ENCODE measurements around the gene TRMT10B. TPM values are rescaled to one million over a fixed set of nuclear protein-coding genes. Genes with fewer than 3 reads are reported as not detected.
A peak's percentile ranks its signal among the peaks of the same experiment; 100 is the strongest.

Gene TRMT10B
- polyA plus RNA-seq, 1 experiment = 6.9 TPM

DNA sequence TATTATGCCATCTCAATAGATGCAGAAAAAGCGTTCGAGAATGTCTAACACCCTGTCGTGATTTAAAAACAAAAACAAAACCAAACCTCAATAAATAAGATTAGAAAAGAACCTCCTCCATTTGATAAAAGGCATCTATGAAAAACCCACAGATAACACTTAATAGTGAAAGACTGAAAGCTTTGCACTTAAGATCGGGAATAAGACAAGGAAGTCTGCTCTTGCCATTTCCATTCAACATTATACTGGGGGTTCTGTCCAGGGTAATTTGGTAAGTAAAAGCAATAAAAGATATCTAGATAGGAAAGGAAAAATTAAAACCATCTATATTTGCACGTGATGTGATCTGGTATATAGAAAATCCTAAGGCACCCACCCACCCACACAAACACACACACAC is 38.5 kb downstream of the TRMT10B start:
- TF ChIP-seq, protein P1, sequence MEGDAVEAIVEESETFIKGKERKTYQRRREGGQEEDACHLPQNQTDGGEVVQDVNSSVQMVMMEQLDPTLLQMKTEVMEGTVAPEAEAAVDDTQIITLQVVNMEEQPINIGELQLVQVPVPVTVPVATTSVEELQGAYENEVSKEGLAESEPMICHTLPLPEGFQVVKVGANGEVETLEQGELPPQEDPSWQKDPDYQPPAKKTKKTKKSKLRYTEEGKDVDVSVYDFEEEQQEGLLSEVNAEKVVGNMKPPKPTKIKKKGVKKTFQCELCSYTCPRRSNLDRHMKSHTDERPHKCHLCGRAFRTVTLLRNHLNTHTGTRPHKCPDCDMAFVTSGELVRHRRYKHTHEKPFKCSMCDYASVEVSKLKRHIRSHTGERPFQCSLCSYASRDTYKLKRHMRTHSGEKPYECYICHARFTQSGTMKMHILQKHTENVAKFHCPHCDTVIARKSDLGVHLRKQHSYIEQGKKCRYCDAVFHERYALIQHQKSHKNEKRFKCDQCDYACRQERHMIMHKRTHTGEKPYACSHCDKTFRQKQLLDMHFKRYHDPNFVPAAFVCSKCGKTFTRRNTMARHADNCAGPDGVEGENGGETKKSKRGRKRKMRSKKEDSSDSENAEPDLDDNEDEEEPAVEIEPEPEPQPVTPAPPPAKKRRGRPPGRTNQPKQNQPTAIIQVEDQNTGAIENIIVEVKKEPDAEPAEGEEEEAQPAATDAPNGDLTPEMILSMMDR (IDR thresholded peaks at IDR 0.05; ENCODE audit: low read depth, low read length) = no peak
- ChIA-PET CTCF (no interaction called here), POLR2A (no interaction called here)
- Histone ChIP-seq H3K4me3 (ENCODE audit: low read depth, low read length) (no peak overlapping the region), H3K27me3 (ENCODE audit: control insufficient read depth, insufficient read depth, low read length) (no peaks in the 10 kb centered on the region), H3K9me3 (ENCODE audit: control insufficient read depth, insufficient read depth, low read length) (no peaks in the 10 kb centered on the region), H3K27ac (ENCODE audit: low read depth, low read length) (no peak overlapping the region)
- DNase-seq (ENCODE audit: low read depth, low spot score) = no peak

DNA sequence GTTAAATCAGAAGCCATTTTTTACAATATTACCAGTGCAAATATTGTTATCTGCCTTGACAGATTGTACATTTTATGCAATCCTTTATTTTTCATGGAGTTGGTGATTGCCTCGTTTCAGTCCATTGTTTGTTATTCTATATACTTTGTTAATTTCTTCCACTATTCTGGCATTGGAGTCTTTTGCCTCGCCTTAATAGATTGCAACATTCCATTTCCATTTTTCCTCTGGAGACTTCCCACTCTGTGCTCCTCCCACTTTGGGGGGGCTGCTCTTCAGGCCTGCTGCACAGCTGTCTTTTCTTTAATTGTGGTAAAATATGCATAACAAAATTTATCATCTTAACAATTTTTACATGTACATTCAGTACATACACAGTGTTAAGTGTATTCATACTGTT is 42.6 kb downstream of the TRMT10B start:
- no peaks in the 10 kb centered on the region for H3K27me3 ChIP-seq (ENCODE audit: control insufficient read depth, insufficient read depth, low read length)
- H3K9me3 ChIP-seq (ENCODE audit: control insufficient read depth, insufficient read depth, low read length) = no peaks in the 10 kb centered on the region
- no peak for DNase-seq (ENCODE audit: low read depth, low spot score)
- H3K27ac ChIP-seq (ENCODE audit: low read depth, low read length) = no peak overlapping the region
- ChIA-PET POLR2A (no interaction called here), CTCF (no interaction called here)
- TF ChIP-seq, protein P1 (IDR thresholded peaks at IDR 0.05; ENCODE audit: low read depth, low read length) = no peak
- no peak overlapping the region for H3K4me3 ChIP-seq (ENCODE audit: low read depth, low read length)

DNA sequence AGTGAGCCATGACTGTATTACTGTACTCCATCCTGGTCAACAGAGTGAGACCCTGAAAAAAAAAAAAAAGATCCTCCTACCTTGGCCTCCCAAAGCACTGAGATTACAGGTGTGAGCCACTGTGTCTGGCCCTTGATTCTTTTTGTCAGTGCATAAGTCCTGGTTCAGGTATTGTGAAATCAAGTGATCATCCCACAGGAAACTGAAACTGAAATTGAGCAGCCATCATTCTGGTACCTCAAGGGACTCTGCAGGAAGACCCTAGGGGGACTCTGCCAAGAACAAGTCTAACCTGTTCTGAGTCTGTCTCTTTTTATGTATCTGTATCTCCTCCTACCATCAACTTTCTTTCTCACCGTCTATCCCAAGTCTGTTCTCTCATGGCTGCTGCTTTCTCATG is 45.1 kb downstream of the TRMT10B start:
- ChIA-PET POLR2A (no interaction called here), CTCF (no interaction called here)
- DNase-seq (ENCODE audit: low read depth, low spot score) = no peak

DNA sequence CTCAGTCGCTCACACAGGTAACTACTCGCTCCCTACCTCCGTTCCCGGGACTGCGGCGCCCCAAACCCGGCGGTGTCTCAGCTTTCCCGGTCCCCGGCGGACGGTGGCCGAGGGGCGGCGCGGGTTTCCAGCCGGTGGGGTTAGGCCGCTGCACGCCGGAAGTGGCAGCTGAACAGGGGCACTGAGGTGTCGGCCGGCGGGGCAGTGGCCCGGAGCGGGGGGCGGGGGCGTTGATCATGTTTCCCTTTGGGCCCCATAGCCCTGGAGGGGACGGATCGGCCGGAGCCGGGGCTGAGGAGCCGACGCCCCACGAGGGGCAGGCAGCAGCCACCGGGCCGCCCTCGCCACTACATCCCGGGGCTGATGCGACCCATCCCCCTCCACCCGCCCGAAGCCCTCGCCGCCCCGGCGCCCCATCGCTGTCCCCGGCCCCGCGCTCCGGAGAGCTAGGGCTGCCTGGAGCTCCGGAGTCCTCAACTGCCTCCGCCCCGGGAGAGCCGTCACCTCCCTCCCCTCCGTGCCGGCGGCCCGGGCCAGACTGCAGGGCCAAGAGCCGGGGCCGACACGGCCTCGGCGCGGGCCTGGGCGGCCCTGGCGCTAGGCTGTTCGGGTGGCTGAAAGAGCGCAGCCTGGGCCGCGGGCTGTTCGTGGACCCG is 47.2 kb downstream of the TRMT10B start, which contains the start of gene DCAF10:
TSS of gene DCAF10 (plus strand) at position 167 of the 656 bp plus-strand sequence. CDS start at position 237, 70 bp downstream.
- TF ChIP-seq, protein P1 (IDR thresholded peaks at IDR 0.05; ENCODE audit: low read depth, low read length) = peak; percentile 10; the same call in 1 of the 2 replicates
- ChIA-PET POLR2A (interaction anchor here (0.8 to 2.5 kb wide), 7 partner anchors 10 to 208 kb away, joined by 3 to 26 read pairs (median 4); partner anchors contain the start of genes EXOSC3 and TOMM5), CTCF (interaction anchor here (0.7 to 1.0 kb wide), 2 partner anchors 50 to 463 kb away, joined by 3 to 4 read pairs; no protein-coding TSS in a partner anchor)
- Histone ChIP-seq H3K27me3 (ENCODE audit: control insufficient read depth, insufficient read depth, low read length) (no peaks in the 10 kb centered on the region), H3K27ac (ENCODE audit: low read depth, low read length) (peak within 1 kb of the TSS; percentile 65), H3K9me3 (ENCODE audit: control insufficient read depth, insufficient read depth, low read length) (no peaks in the 10 kb centered on the region), H3K4me3 (ENCODE audit: low read depth, low read length) (peak within 1 kb of the TSS; percentile 98)
- DNase-seq (ENCODE audit: low read depth, low spot score) = peak; percentile 50

More for the DNA sequence above, 45.1 kb downstream of the TRMT10B start:
- H3K27me3 ChIP-seq (ENCODE audit: control insufficient read depth, insufficient read depth, low read length) = no peaks in the 10 kb centered on the region
- no peaks in the 10 kb centered on the region for H3K9me3 ChIP-seq (ENCODE audit: control insufficient read depth, insufficient read depth, low read length)
- TF ChIP-seq, protein P1 (IDR thresholded peaks at IDR 0.05; ENCODE audit: low read depth, low read length) = no peak
- H3K27ac ChIP-seq (ENCODE audit: low read depth, low read length) = no peak overlapping the region
- no peak overlapping the region for H3K4me3 ChIP-seq (ENCODE audit: low read depth, low read length)

DNA sequence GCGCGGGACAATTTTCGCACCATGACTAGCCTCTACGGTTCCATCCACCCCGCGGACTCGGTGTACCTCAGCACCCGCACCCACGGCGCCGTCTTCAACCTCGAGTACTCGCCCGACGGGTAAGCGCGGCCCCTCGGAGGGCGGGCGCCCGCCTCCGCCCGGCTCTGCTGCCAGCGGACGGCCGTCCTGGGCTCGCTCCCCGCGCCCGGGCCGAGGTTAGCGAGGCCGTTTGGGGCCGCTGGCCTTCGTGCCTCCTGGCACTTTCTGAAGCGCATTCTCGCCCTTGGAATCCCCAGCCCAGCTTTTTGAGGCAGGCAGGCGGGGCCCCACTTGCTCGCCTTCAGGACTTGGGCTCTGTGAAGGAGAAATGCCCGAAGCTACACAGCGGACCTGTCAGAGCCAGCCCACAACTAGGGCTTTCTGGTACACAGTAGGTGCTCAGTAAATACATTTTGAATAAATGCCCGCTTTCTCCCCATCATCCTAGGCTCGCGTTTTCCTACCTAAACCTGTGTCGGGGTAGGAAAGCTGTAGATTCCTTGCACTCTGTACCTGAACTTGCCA is 47.8 kb downstream of the TRMT10B start:
- TF ChIP-seq, protein P1 (IDR thresholded peaks at IDR 0.05; ENCODE audit: low read depth, low read length) = no peak
- POLR2A ChIA-PET = interaction anchor here (0.6 to 2.5 kb wide), 5 partner anchors 9 to 209 kb away, joined by 3 to 26 read pairs (median 4); partner anchors contain the start of genes EXOSC3, TOMM5 and TRMT10B
- Histone ChIP-seq H3K27ac (ENCODE audit: low read depth, low read length) (peak overlapping the region; percentile 65), H3K9me3 (ENCODE audit: control insufficient read depth, insufficient read depth, low read length) (no peaks in the 10 kb centered on the region), H3K27me3 (ENCODE audit: control insufficient read depth, insufficient read depth, low read length) (no peaks in the 10 kb centered on the region), H3K4me3 (ENCODE audit: low read depth, low read length) (peak overlapping the region; percentile 98)
- CTCF ChIA-PET = interaction anchor here (0.7 kb wide), 1 partner anchor 50 kb away, joined by 4 read pairs; no protein-coding TSS in a partner anchor
- DNase-seq (ENCODE audit: low read depth, low spot score) = no peak
